PC-9 (cell line): ENCODE data around the gene HINT2. TPM values are rescaled to one million over a fixed set of nuclear protein-coding genes. Genes with fewer than 3 reads are reported as not detected.

Experiments used
- BruUV-seq: library from RNA; stranded (reverse); fragments of 400-500 nt; replicated peaks from 2 replicates; lab custom pipeline; 2021; lab: Mats Ljungman, UMichigan
- CTCF ChIA-PET: fragments of 300-600 bp; sonication (Branson Sonifier 250); formaldehyde crosslinking; loops from one replicate; lab custom pipeline; 2022; ENCODE audit warnings: antibody characterized with exemption; lab: Charles Lee
- POLR2A ChIA-PET: fragments of 300-600 bp; sonication (Branson Sonifier 250); formaldehyde crosslinking; loops from one replicate; lab custom pipeline; 2022; ENCODE audit warnings: antibody characterized with exemption; ENCODE audit not compliant: unreplicated experiment; lab: Charles Lee
- DNase-seq, 2 experiments: peaks; one replicate each; pipeline versions ENCODE4 v3.0.0 to v3.0.0-alpha.2; 2015 to 2022; ENCODE audit warnings: mixed read lengths in 1 of 2
- H2AFZ ChIP-seq: fragments of 200-600 bp; sonication (generic); 2 replicates; pipeline ENCODE4 v1.8.1; 2017; ENCODE audit warnings: antibody characterized with exemption
- H3F3A ChIP-seq: fragments of 200-600 bp; sonication (generic); 2 replicates; pipeline ENCODE4 v1.8.1; 2017; ENCODE audit warnings: antibody characterized with exemption, mild to moderate bottlenecking, low read depth; ENCODE audit not compliant: insufficient read depth
- H3K27ac ChIP-seq: fragments of 200-600 bp; sonication (generic); 2 replicates; pipeline ENCODE4 v1.6.1; 2016; ENCODE audit warnings: mixed run types
- H3K27me3 ChIP-seq: fragments of 200-600 bp; sonication (generic); 2 replicates; pipeline ENCODE4 v1.6.1; 2016; ENCODE audit warnings: low read depth, mixed run types; ENCODE audit not compliant: insufficient read depth
- H3K36me3 ChIP-seq: fragments of 200-600 bp; sonication (generic); 2 replicates; pipeline ENCODE4 v1.6.1; 2016; ENCODE audit warnings: low read depth, mixed run types
- H3K4me1 ChIP-seq: fragments of 200-600 bp; sonication (generic); replicated peaks from 2 replicates; pipeline ENCODE4 v1.6.1; 2016; ENCODE audit warnings: mixed run types; ENCODE audit not compliant: insufficient read depth
- H3K4me2 ChIP-seq: fragments of 200-600 bp; sonication (generic); 2 replicates; pipeline ENCODE4 v1.6.1; 2017; ENCODE audit warnings: mixed run types
- H3K4me3 ChIP-seq: fragments of 200-600 bp; sonication (generic); 2 replicates; pipeline ENCODE4 v1.6.1; 2016; ENCODE audit warnings: mixed run types
- H3K79me2 ChIP-seq: fragments of 200-600 bp; sonication (generic); 2 replicates; pipeline ENCODE4 v1.6.1; 2017; ENCODE audit warnings: low read depth, mixed run types
- H3K9me2 ChIP-seq: fragments of 200-600 bp; sonication (generic); 2 replicates; pipeline ENCODE4 v1.8.1; 2017; ENCODE audit warnings: mild to moderate bottlenecking; ENCODE audit not compliant: insufficient read depth
- H3K9me3 ChIP-seq: fragments of 200-600 bp; sonication (generic); 2 replicates; pipeline ENCODE4 v1.8.1; 2016; ENCODE audit warnings: low read depth; ENCODE audit not compliant: insufficient read depth
- H4K20me1 ChIP-seq: fragments of 200-600 bp; sonication (generic); 2 replicates; pipeline ENCODE4 v1.8.1; 2017; ENCODE audit not compliant: insufficient read depth
- EZH2 ChIP-seq: fragments of 200-600 bp; sonication (generic); IDR thresholded peaks from 2 replicates; pipeline ENCODE4 v1.8.0; 2017; ENCODE audit warnings: antibody characterized with exemption, low read depth
- intact Hi-C: fragments of 100-400 bp; cut with micrococcal nuclease; formaldehyde crosslinking; loops from one replicate; pipeline ENCODE4 v1.10.0; 2022; ENCODE audit not compliant: unreplicated experiment
- total RNA-seq: library from RNA; stranded (reverse); gene quantifications from 2 replicates; pipeline ENCODE4 v1.2.3, GENCODE V29; 2021
- TF ChIP-seq, protein P1 (sequence below): fragments of 200-600 bp; sonication (generic); conservative IDR thresholded peaks from 2 replicates; pipeline ENCODE4 v1.6.1; 2017; ENCODE audit warnings: mixed run types, antibody characterized with exemption, mild to moderate bottlenecking, moderate library complexity

Gene HINT2
- total RNA-seq, 1 experiment from 2014 or later: 53.1 TPM

- peaks cover 11% of the 10 kb centered on the region for H3K4me1 ChIP-seq
Measured at GRCh38 chr9:35763181-35763580, 51.7 kb downstream of the HINT2 start.

More at GRCh38 chr9:35763181-35763580, 51.7 kb downstream of the HINT2 start:
- Histone ChIP-seq H3K27me3 (no peaks in the 10 kb centered on the region), H3K27ac (no peak overlapping the region), H3K9me2 (no peaks in the 10 kb centered on the region), H3K9me3 (no peaks in the 10 kb centered on the region), H4K20me1 (no peaks in the 10 kb centered on the region), H2AFZ (no peak overlapping the region), H3K4me3 (no peak overlapping the region), H3K36me3 (no peaks in the 10 kb centered on the region), H3F3A (peaks cover 7% of the 10 kb centered on the region; the same call in 1 of the 2 replicates), H3K79me2 (peaks cover 33% of the 10 kb centered on the region), H3K4me2 (no peak overlapping the region)
- CTCF ChIA-PET: no interaction called here
- POLR2A ChIA-PET: no interaction called here
- BruUV-seq: no TSS peak
- intact Hi-C loops: no loop called here
- TF ChIP-seq, protein P1, sequence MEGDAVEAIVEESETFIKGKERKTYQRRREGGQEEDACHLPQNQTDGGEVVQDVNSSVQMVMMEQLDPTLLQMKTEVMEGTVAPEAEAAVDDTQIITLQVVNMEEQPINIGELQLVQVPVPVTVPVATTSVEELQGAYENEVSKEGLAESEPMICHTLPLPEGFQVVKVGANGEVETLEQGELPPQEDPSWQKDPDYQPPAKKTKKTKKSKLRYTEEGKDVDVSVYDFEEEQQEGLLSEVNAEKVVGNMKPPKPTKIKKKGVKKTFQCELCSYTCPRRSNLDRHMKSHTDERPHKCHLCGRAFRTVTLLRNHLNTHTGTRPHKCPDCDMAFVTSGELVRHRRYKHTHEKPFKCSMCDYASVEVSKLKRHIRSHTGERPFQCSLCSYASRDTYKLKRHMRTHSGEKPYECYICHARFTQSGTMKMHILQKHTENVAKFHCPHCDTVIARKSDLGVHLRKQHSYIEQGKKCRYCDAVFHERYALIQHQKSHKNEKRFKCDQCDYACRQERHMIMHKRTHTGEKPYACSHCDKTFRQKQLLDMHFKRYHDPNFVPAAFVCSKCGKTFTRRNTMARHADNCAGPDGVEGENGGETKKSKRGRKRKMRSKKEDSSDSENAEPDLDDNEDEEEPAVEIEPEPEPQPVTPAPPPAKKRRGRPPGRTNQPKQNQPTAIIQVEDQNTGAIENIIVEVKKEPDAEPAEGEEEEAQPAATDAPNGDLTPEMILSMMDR: no peak
- no peak for TF ChIP-seq EZH2
- DNase-seq: no peak

Other genes with a start within 250 kb of the HINT2 start
- gene TESK1, start 209.8 kb downstream of the HINT2 start, total RNA-seq: 25.5 and 30.6 TPM in 2 replicates
- 3.2 and 4.1 TPM in 2 replicates for gene CD72, start 196.6 kb downstream of the HINT2 start, total RNA-seq
- not detected in 2 replicates for gene SIT1, start 164.1 kb downstream of the HINT2 start, total RNA-seq
- gene RMRP, start 157.0 kb downstream of the HINT2 start, total RNA-seq: 13,432 and 13,506 TPM in 2 replicates
- gene CCDC107, start 156.8 kb downstream of the HINT2 start, total RNA-seq: 6.9 and 10.5 TPM in 2 replicates
- 13.5 and 15.6 TPM in 2 replicates for gene ARHGEF39, start 149.8 kb downstream of the HINT2 start, total RNA-seq
- 2.5 and 6.6 TPM in 2 replicates for gene CA9, start 141.1 kb downstream of the HINT2 start, total RNA-seq
- 30.5 and 60.0 TPM in 2 replicates for gene TPM2, start 125.1 kb downstream of the HINT2 start, total RNA-seq
- gene TLN1, start 82.8 kb downstream of the HINT2 start, total RNA-seq: 101 and 114 TPM in 2 replicates
- gene CREB3, start 82.4 kb downstream of the HINT2 start, total RNA-seq: 22.4 and 23.6 TPM in 2 replicates
- 25.0 and 29.6 TPM in 2 replicates for gene GBA2, start 65.8 kb downstream of the HINT2 start, total RNA-seq
- 21.8 and 25.1 TPM in 2 replicates for gene RGP1, start 65.8 kb downstream of the HINT2 start, total RNA-seq
- not detected in 2 replicates for gene MSMP, start 60.8 kb downstream of the HINT2 start, total RNA-seq
- gene NPR2, start 23.5 kb downstream of the HINT2 start, total RNA-seq: 11.3 and 12.2 TPM in 2 replicates
- 0.48 and 1.0 TPM in 2 replicates for gene SPAG8, start 2.8 kb downstream of the HINT2 start, total RNA-seq
- not detected in 2 replicates for gene FAM221B, start 13.7 kb upstream of the HINT2 start, total RNA-seq
- gene TMEM8B, start 14.2 kb upstream of the HINT2 start, total RNA-seq: 6.3 and 6.4 TPM in 2 replicates
- not detected in 2 replicates for gene OR13J1, start 55.4 kb upstream of the HINT2 start, total RNA-seq
- 2.0 and 3.6 TPM in 2 replicates for gene HRCT1, start 91.2 kb upstream of the HINT2 start, total RNA-seq
- 0.72 and 0.73 TPM in 2 replicates for gene SPAAR, start 94.4 kb upstream of the HINT2 start, total RNA-seq
- gene OR2S2, start 143.1 kb upstream of the HINT2 start, total RNA-seq: not detected in 2 replicates
- 2.1 and 2.5 TPM in 2 replicates for gene RECK, start 221.9 kb upstream of the HINT2 start, total RNA-seq